Right cardiac atrium (tissue), 5 donors: ENCODE measurements around the gene ARG1. TPM values are rescaled to one million over a fixed set of nuclear protein-coding genes. Genes with fewer than 3 reads are reported as not detected.

Source experiments
- ATAC-seq, 2 donors: fragments of 200-7000 bp; cut with Tn5 transposase; one replicate each; pipeline versions ENCODE4 v1.8.0 to v1.9.1; 2020; ENCODE audit warnings: moderate library complexity in 2 of 2, mild to moderate bottlenecking in 1 of 2
- DNase-seq, 3 donors: peaks; one replicate each; pipeline ENCODE4 v3.0.0-alpha.2; 2020
- H3K27ac ChIP-seq: one replicate; pipeline ENCODE4 v1.5.1; 2013; ENCODE audit warnings: mild to moderate bottlenecking, low read length, control low read depth, moderate library complexity
- H3K27me3 ChIP-seq: one replicate; pipeline ENCODE4 v1.6.1; 2013; ENCODE audit not compliant: control insufficient read depth, insufficient read depth
- H3K4me1 ChIP-seq: one replicate; pipeline ENCODE4 v1.6.1; 2013; ENCODE audit warnings: low read length; ENCODE audit not compliant: control insufficient read depth, insufficient read depth
- H3K4me3 ChIP-seq: one replicate; pipeline ENCODE4 v1.5.1; 2013; ENCODE audit warnings: low read length, control low read depth
- H3K9me3 ChIP-seq: one replicate; pipeline ENCODE4 v1.6.1; 2013; ENCODE audit warnings: low read length; ENCODE audit not compliant: control insufficient read depth
- WGBS: extraction: QIAGEN DNeasy Blood & Tissue Kit; methylation state at CpG from one replicate; pipeline ENCODE4 v1.1.7; 2013; 5-methylcytosine and 5-hydroxymethylcytosine counted together
- intact Hi-C, 4 donors: fragments of 100-400 bp; cut with DNase I; formaldehyde crosslinking; loops; one replicate each; pipeline versions ENCODE4 v1.11.0 to v1.14.0; 2022 to 2023
- polyA plus RNA-seq: library from polyadenylated mRNA; stranded (reverse); fragments of 200-250 nt; gene quantifications from one replicate; pipeline ENCODE4 v1.2.3, GENCODE V29; 2013
- total RNA-seq, 4 donors: library from RNA; stranded (reverse); fragmentation: NEBNext Ultra II Directional; extraction: Animal tissue kit (Norgen Biotek cat#: 25700); gene quantifications; one replicate each; pipeline ENCODE4 v1.2.1, GENCODE V29; 2021
- donor health status: healthy with polysubstance abuse.
- donor health status: DM: no; HTN: yes; CAD: no.
- donor health status: DM: no; HTN: no; CAD: no.
- donor health status: DM: no; HTN: yes; CAD: no; lungs with severe emphysema.
- donor health status: DM: yes; HTN: yes; CAD: no.

Gene ARG1
- total and polyA plus RNA-seq, 5 donors, result 0.22 to 0.24 TPM; not detected in 3

DNA sequence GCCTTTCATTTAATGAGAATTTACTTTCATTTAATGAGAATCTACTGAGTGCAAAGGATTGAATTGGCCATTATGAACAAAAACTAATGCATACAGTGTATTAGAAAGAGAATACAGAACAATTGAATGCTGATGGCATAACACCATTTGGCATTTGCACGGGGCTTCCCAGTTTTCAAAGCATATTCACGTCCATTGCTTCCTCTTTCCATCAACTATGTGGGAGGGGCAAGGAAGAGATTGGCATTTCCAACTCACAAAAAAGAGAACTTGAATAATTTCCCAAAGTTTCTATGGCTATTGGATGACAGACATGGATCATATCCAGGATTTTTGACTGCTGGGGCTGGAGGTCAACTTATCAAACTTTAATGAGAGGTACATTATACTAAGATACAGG, 23.2 kb upstream of the ARG1 start:
- H3K27ac ChIP-seq, result no peak overlapping the region
- H3K4me1 ChIP-seq, result no peaks in the 10 kb centered on the region
- no peaks in the 10 kb centered on the region for H3K9me3 ChIP-seq
- DNase-seq (no peak), ATAC-seq (no peak)
- H3K27me3 ChIP-seq, result no peaks in the 10 kb centered on the region
- 44% methylated on average over 2 of the region's 2 CpGs for whole genome bisulfite sequencing
- intact Hi-C loops, result no loop called here
- no peak overlapping the region for H3K4me3 ChIP-seq

DNA sequence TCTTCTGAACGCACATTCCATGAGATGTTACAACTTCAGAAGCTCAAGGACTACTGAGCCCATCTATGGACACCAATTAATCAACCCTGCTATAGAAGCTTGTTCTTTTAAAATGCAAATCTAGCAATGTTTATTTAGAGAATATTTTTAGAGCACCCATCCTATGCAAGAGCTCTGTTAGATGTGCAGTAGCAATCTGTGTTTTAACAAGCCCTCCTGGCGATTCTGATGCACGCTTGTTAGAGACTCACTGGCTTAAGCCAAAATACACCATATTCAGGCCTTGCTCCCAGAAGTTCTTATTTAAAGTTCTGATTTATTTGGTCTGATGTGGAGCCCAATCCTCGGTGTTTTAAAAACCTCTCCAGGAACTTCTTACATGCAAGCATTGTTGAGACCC, 21.1 kb upstream of the ARG1 start:
- no peak for ATAC-seq
- H3K9me3 ChIP-seq, result no peaks in the 10 kb centered on the region
- H3K4me3 ChIP-seq, result no peak overlapping the region
- H3K4me1 ChIP-seq, result no peaks in the 10 kb centered on the region
- no peak for DNase-seq
- H3K27me3 ChIP-seq, result no peaks in the 10 kb centered on the region
- intact Hi-C loops, result no loop called here
- 77% methylated on average over 4 of the region's 4 CpGs for WGBS
- no peak overlapping the region for H3K27ac ChIP-seq

DNA sequence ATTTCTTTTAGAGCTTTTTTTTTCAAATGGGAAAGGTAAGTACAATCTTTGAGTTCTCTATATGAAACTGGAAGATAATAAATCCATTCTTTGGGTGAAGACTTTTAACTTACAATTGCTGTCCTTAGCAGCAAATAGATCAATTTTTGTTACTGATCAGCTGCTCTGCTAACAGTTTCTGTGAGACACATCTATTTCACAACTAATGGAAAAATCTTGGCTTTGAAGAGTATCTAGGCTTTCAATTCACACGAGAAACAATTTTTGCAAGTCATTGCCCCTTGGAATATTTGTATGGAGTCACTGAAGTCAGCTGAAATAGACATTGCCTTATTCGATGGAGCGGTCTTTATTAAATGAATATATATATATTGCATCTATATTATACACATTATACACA, 20.5 kb upstream of the ARG1 start:
- intact Hi-C loops, result no loop called here
- WGBS, result 84% methylated on average over 3 of the region's 3 CpGs
- no peak for DNase-seq
- no peak overlapping the region for H3K27ac ChIP-seq
- no peak overlapping the region for H3K4me3 ChIP-seq
- no peaks in the 10 kb centered on the region for H3K4me1 ChIP-seq
- no peak for ATAC-seq
- H3K27me3 ChIP-seq, result no peaks in the 10 kb centered on the region
- no peaks in the 10 kb centered on the region for H3K9me3 ChIP-seq

DNA sequence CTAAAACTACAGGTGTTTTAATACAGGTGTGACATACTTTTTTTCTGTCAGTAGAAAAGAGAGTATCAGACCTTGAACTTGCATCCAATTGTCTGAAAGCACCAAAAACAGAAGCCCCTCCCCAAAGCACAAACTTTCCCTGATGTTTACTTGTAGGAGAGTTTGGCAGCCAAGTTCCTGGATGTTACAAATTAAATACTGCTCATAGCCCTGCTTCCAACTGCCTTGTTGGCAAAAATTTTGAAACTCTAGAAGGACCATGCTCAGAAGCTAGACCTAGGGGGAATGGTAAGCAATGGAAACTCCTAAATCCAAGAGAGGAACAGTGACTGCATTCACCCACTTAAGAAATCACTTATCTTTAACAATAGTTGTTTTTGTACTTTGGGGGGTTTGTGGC, 17.0 kb upstream of the ARG1 start:
- Histone ChIP-seq H3K9me3 (no peaks in the 10 kb centered on the region), H3K27ac (no peak overlapping the region), H3K4me1 (no peaks in the 10 kb centered on the region), H3K27me3 (no peaks in the 10 kb centered on the region), H3K4me3 (no peak overlapping the region)
- ATAC-seq, result no peak
- DNase-seq, result no peak
- intact Hi-C loops, result no loop called here

DNA sequence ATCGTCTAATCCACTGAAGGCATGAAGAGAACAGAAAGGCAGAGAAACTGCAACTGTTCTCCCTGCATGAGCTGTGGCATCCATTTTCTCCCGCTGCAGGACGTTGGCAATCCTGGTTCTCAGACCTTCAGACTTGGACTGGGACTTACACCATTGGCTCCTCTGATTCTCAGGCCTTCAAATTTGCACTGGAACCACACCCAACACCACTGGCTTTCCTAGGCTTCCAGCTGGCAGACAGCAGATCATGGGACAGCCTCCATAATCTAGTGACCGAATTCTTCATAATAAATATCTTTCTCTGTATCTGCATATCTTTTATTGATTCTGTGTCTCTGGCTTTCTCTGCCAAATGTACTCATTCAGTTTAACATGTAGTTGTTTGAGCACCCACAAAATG, 14.1 kb upstream of the ARG1 start:
- no peak for DNase-seq
- 71% methylated on average over 4 of the region's 4 CpGs for WGBS
- H3K4me1 ChIP-seq, result no peaks in the 10 kb centered on the region
- H3K4me3 ChIP-seq, result no peak overlapping the region
- H3K27ac ChIP-seq, result no peak overlapping the region
- intact Hi-C loops, result no loop called here
- no peak for ATAC-seq
- no peaks in the 10 kb centered on the region for H3K27me3 ChIP-seq
- no peaks in the 10 kb centered on the region for H3K9me3 ChIP-seq

DNA sequence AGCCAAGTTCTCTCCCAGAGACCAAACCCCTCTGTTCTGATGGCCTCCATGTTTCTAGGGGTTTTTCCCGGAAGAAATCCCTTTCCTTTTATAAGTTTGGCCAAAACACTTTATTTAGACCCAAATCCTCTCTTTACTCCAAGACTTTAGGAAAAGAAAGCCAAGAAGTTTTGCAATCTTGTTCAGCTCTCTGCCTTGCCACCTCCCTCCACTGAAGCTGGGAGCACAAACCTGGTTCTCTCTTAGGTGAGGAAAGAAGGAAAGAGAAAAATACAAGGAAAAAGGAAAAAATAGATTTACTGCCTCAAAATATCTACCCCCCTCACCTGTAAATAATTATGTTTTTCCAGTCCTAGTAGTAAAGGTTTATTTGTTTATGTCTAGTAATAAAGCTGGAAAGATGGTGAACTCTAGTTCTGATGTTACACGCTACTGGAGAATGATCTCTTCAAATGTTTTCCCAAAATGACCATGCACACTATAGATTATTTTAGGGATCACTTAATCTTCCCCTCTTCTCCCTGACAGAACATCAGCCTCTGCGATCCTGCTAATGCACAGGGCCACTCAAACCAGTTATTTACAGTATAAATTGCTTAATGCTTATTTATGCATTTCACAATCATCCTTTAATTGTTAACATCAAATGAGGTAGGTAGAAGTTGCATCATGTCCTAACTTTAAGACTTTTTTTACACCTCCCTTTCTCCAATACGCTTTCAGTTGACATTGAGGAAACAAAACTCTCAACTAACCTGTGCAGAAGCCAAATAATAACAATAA, 10.9 kb upstream of the ARG1 start:
- intact Hi-C loops, result no loop called here
- Histone ChIP-seq H3K9me3 (no peaks in the 10 kb centered on the region), H3K27me3 (no peaks in the 10 kb centered on the region), H3K4me1 (no peaks in the 10 kb centered on the region), H3K4me3 (no peak overlapping the region), H3K27ac (no peak overlapping the region)
- WGBS, result 89% methylated on average over 4 of the region's 4 CpGs
- no peak for DNase-seq
- no peak for ATAC-seq

DNA sequence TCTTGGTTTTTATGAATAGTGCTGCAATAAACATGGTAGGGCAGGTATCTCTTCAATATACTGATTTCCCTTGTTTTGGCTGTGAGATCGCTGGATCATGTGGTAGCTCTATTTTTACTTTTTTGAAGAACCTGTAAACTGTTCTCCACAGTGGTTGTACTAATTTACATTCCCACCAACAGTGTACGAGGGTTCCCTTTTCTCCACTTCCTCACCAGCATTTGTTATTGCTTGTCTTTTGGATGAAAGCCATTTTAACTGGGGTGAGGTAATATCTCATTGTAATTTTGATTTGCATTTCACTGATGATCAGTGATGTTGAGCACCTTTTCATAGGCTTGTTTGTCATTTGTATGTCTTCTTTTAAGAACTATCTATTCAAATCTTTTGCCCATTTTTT, 8.0 kb upstream of the ARG1 start:
- no peak for DNase-seq

DNA sequence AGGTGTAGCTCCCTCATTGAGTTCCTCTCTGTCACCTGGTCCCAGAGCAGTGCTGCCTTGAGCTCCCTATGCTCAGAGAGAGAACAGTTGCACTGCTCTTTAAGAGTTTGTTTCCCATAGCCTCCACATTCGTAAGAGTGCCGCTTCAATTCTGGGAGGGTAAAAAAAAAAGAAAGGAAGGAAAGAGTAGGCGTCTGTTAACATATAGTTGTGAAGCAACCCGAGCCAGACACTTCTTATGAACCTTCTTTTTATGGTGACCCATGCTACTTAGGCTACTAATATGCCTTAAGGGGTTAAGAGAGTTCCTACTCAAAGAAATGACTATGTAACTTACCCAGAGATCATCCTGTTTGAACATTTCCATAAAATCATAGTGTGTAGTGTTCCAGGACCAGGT, 4.3 kb upstream of the ARG1 start:
- DNase-seq (no peak), ATAC-seq (no peak)
- no peaks in the 10 kb centered on the region for H3K27me3 ChIP-seq
- no peaks in the 10 kb centered on the region for H3K4me1 ChIP-seq
- no peak overlapping the region for H3K4me3 ChIP-seq
- no peaks in the 10 kb centered on the region for H3K9me3 ChIP-seq
- no peak overlapping the region for H3K27ac ChIP-seq
- intact Hi-C loops, result no loop called here
- 62% methylated on average over 4 of the region's 4 CpGs for WGBS

More for the DNA sequence above, 8.0 kb upstream of the ARG1 start:
- intact Hi-C loops, result no loop called here
- Histone ChIP-seq H3K27ac (no peak overlapping the region), H3K27me3 (no peaks in the 10 kb centered on the region), H3K4me1 (no peaks in the 10 kb centered on the region), H3K9me3 (no peaks in the 10 kb centered on the region), H3K4me3 (no peak overlapping the region)
- WGBS, result 66% methylated on average over 2 of the region's 2 CpGs
- no peak for ATAC-seq

DNA sequence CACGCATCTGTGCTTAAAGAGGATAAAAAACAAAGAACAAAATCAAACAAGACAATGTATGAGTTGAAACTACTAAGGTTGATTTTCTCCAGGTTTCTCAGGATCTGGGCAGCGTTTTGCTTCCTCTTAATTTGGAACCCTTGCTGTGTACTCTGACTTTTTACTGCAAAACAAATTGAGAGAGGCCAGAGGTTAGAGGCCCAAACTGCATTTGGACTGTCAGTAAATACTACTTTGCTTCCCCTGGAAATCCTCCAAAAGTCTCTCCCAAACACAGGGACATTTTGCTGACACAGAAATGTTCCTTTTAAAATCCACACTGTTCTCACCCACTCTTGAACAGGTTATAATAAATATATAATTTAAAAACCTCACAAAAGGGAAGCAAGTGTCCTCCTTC, 1.1 kb downstream of the ARG1 start:
- H3K27ac ChIP-seq, result no peak overlapping the region
- H3K4me3 ChIP-seq, result no peak overlapping the region
- H3K9me3 ChIP-seq, result no peaks in the 10 kb centered on the region
- H3K27me3 ChIP-seq, result no peaks in the 10 kb centered on the region
- no peaks in the 10 kb centered on the region for H3K4me1 ChIP-seq
- ATAC-seq (no peak), DNase-seq (no peak)
- WGBS, result 52% methylated on average over 2 of the region's 2 CpGs
- intact Hi-C loops, result no loop called here

DNA sequence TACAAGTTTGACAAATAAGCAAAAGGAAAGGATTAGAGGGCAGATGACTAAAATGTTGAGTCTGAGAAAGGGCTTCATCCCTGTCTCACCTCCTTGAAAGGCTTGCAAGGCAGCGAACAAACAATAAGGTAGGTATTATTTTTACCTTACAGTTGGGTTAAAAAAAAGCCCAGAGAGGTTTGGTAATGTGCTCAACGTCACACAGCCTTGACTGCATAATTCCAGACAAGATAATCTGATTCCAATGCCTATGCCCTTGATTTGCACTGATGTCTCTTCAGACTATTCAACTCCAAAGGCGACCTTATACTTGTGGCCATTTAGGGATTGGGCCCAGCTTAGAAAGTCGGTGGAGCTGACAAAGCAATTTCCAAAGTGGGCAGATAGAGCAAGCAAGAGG, 1.7 kb downstream of the ARG1 start:
- DNase-seq (no peak), ATAC-seq (no peak)
- Histone ChIP-seq H3K4me3 (no peak overlapping the region), H3K9me3 (no peaks in the 10 kb centered on the region), H3K4me1 (no peaks in the 10 kb centered on the region), H3K27ac (no peak overlapping the region), H3K27me3 (no peaks in the 10 kb centered on the region)
- intact Hi-C loops, result no loop called here
- WGBS, result 93% methylated on average over 4 of the region's 4 CpGs

DNA sequence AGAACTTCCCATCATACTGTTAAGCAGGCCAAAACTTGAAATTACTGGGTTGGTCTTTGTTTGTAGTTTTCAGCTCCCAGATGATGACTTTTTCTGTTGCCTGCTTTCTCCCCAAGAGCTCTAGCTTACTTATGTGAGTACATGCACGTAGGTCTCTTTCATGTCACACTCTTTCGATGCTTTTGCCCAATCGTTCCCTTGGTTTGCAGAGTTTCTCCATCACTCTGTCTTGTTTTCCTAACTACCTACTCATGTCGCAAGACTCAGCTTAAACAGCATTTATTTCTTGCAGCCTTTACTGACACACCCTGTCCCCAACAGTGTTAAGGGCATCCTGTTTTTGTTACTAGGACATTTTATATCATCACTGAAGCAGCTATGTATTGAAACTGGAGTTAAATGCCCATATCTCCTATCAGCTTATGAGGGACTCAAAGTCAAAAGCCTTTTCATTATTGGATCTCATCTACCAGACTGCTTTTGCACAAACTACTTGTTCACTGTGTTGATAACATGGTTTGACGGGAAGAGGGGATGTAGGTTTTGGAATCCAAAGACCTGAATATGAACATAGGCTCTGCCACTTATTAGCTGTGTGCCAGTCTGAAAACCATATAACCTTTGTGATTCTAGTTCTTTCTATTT, 2.9 kb downstream of the ARG1 start:
- H3K27ac ChIP-seq, result no peak overlapping the region
- H3K9me3 ChIP-seq, result no peaks in the 10 kb centered on the region
- 92% methylated on average over 5 of the region's 5 CpGs for WGBS
- intact Hi-C loops, result no loop called here
- no peaks in the 10 kb centered on the region for H3K4me1 ChIP-seq
- DNase-seq, result no peak
- no peaks in the 10 kb centered on the region for H3K27me3 ChIP-seq
- ATAC-seq, result no peak
- no peak overlapping the region for H3K4me3 ChIP-seq

DNA sequence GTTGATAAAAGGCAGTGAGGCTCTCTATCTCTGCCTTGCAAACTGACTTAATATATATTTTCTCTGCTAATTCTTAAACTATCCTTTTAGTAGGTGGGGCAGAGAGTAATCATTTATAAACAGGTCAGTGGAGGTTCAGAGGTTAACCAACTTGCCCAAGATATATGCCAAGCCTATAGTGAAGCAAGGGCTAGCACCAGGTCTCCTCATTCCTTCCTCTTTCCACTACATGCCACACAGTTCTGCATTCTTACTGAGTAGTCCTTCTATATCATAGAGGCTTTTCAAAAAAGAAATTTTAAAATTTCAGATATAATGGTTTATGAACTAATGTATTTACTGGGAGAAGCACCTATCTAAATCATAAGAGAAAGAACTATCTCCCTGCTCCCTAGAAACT, 8.5 kb downstream of the ARG1 start:
- no peaks in the 10 kb centered on the region for H3K4me1 ChIP-seq
- intact Hi-C loops, result no loop called here
- no peaks in the 10 kb centered on the region for H3K9me3 ChIP-seq
- H3K27ac ChIP-seq, result no peak overlapping the region
- ATAC-seq (no peak), DNase-seq (no peak)
- no peak overlapping the region for H3K4me3 ChIP-seq
- H3K27me3 ChIP-seq, result no peaks in the 10 kb centered on the region
